Stimulated activated CD8-positive, alpha-beta memory T cell treated with anti-CD3 and anti-CD28 coated beads, Interleukin-12 subunit alpha, Interleukin-12 subunit beta, amount 100 ng/mL, for 24 hours (primary cell): Measurements from ENCODE around the gene COL9A3.
"Not testable (repeated sequence)": the region's sequence is repeated elsewhere in the genome, so short reads cannot be mapped to it uniquely, and the experiment has no call there.

ENCODE experiments used
- DNase-seq: peaks from one replicate; pipeline ENCODE4 v3.0.0-alpha.2; 2020; ENCODE audit errors: extremely low read depth

The COL9A3 gene

GRCh38 chr20:62835931-62836861 is 19.3 kb downstream of the COL9A3 start:
- DNase-seq, result no peak

- DNase-seq, result no peak
Measured at GRCh38 chr20:62836967-62837490, 20.2 kb downstream of the COL9A3 start.

- DNase-seq, result no peak
Measured at GRCh38 chr20:62837790-62838127, 20.9 kb downstream of the COL9A3 start.

- no peak for DNase-seq
Measured at GRCh38 chr20:62838128-62838891, 21.5 kb downstream of the COL9A3 start.

- DNase-seq, result no peak
Measured at GRCh38 chr20:62839261-62839660, 22.4 kb downstream of the COL9A3 start.

- no peak for DNase-seq
Measured at GRCh38 chr20:62839816-62840215, 23.0 kb downstream of the COL9A3 start.

- DNase-seq, result no peak
Measured at GRCh38 chr20:62840244-62841197, 23.7 kb downstream of the COL9A3 start.

GRCh38 chr20:62841705-62842212 is 24.9 kb downstream of the COL9A3 start:
- no peak for DNase-seq

- no peak for DNase-seq
Measured at GRCh38 chr20:62843656-62844055, 26.8 kb downstream of the COL9A3 start.

- no peak for DNase-seq
Measured at GRCh38 chr20:62844182-62844581, 27.3 kb downstream of the COL9A3 start.

GRCh38 chr20:62845416-62846160 is 28.7 kb downstream of the COL9A3 start:
- no peak for DNase-seq

- no peak for DNase-seq
Measured at GRCh38 chr20:62846166-62846890, 29.5 kb downstream of the COL9A3 start.

GRCh38 chr20:62848917-62849316 is 32.1 kb downstream of the COL9A3 start:
- DNase-seq, result not testable (repeated sequence)

GRCh38 chr20:62849431-62849830 is 32.6 kb downstream of the COL9A3 start:
- no peak for DNase-seq

- no peak for DNase-seq
Measured at GRCh38 chr20:62850333-62850974, 33.6 kb downstream of the COL9A3 start.

GRCh38 chr20:62852196-62852595 is 35.3 kb downstream of the COL9A3 start:
- no peak for DNase-seq

GRCh38 chr20:62852841-62853240 is 36.0 kb downstream of the COL9A3 start:
- no peak for DNase-seq

- not testable (repeated sequence) for DNase-seq
Measured at GRCh38 chr20:62853304-62853703, 36.5 kb downstream of the COL9A3 start.

- no peak for DNase-seq
Measured at GRCh38 chr20:62854121-62854520, 37.3 kb downstream of the COL9A3 start.
